Erythroblast (primary cell): Measurements from ENCODE around the gene FAM90A1.
"Not testable (repeated sequence)": the region's sequence is repeated elsewhere in the genome, so short reads cannot be mapped to it uniquely, and the experiment has no call there.

Experiments
- GATA1 ChIP-seq: IDR thresholded peaks from 2 replicates; pipeline ENCODE4 v1.6.1; 2011; ENCODE audit warnings: low read depth, mild to moderate bottlenecking, control low read depth, low read length, moderate library complexity
- POLR2A ChIP-seq: IDR thresholded peaks from 2 replicates; pipeline ENCODE4 v1.6.1; 2011; ENCODE audit warnings: mild to moderate bottlenecking, low read length

DNA sequence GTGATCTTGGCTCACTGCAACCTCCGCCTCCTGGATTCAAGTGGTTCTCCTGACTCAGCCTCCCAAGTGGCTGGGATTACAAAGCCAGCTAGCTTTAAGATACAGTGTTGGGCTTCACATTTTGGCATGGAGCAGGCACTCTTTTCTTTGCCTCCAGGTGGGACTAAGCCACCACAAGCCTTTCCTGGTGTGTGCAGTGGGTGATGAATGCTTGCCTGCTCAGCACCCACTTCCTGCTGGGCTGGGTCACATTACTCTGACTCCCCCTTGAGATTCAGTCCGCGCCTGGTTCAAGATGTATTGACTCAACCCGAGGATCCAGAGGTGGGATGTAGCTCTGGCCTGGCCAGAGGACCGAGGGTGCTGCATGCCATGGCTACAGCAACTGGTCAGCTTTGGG lies 28.9 kb upstream of the FAM90A1 start:
- TF ChIP-seq POLR2A, GATA1: not testable (repeated sequence)
